Hematopoietic multipotent progenitor cell treated with erythropoietin and hydrocortisone succinate and interleukin-3 and kit ligand, for 17 days (in vitro differentiated cells): ENCODE measurements around the gene PADI3.

Source experiments
- DNase-seq: peaks from one replicate; pipeline ENCODE4 v3.0.0-alpha.2; 2015; ENCODE audit warnings: low spot score

PADI3 gene

DNA sequence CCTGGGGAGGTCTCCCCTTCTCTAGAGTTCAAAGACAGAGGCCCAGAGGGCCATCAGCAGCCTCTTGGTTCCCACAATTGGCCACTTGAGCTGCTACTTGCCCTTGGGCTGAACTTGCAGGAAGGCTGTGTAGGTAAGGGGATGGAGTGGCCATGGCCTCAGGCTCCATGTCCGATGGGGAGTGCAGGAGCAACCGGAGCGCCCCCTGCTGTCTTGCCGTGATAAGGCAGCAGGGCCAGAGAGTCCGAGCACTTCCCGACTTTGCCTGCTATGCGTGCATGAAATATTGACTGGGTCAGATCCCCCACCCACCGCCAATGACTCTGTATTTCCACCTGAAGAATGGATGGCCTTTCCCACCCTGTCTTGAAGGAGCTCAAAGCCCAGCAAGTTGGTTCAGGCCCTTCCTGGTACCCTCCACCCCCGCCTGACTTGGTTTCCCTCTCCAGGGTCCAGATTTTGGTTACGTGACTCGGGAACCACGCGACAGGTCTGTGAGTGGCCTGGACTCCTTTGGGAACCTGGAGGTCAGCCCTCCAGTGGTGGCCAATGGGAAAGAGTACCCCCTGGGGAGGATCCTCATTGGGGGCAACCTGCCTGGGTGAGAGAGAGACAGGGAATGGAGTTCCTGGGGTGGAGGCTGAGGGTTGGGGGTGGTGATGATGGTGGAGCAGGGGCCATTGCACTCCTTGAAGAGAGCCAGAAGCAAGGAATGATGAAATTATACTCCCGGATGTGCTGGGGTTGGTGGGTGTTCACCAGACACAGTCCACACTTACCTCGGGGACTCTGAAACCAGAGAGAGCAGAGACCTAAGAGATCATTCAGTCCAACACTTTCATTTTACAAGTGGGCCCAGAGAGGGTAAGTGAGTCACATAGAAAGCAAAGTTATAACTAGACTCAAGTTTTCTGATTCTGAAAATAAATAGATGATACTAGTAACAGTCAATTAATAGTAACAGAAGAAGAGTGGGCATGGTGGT lies 25.6 kb downstream of the PADI3 start:
- DNase-seq = peak; percentile 15

DNA sequence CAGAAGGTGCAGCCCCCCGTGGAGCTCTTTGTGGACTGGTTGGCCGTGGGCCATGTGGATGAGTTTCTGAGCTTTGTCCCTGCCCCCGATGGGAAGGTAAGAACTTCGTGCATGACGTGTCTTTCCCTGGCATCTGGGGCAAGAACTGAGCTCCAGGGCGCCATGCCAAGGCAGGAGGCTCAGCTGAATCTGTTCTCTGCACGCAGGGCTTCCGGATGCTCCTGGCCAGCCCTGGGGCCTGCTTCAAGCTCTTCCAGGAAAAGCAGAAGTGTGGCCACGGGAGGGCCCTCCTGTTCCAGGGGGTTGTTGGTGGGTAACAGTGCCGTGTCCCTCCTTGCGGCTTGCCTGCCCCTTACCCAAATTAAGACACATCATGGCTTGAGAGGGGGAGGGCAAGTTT lies 27.7 kb downstream of the PADI3 start:
- no peak for DNase-seq

DNA sequence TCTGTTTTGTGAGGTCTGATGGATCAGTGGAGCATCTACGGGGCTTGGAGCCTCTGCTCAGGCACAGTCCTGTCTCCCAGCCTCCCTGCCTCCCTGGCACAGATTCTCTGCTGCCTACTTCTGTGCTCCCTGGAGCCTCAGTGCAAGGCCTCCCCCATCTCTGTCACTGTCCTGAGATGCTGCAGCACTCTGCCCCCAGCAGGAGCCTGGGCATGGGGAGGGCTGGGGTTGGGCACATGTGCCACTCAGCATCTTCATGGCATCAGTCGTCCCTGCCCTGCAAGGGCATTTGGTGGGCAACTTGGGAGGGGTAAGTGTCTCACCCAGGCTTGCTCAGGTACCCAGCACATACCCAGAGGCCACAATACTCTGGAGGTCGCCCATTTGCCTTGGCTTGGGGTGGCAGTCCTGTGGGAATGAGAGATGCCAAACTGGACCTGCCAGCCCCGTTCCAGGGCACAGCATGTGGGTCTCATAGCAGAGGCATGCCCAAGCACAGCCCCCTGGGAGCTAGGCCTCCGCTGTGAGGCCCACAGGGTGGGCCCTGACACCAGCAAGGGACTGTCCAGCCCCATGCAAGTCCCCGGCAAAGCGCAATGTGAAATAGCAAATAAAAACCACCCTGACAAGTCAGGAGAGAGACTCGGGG lies 28.7 kb downstream of the PADI3 start:
- no peak for DNase-seq

DNA sequence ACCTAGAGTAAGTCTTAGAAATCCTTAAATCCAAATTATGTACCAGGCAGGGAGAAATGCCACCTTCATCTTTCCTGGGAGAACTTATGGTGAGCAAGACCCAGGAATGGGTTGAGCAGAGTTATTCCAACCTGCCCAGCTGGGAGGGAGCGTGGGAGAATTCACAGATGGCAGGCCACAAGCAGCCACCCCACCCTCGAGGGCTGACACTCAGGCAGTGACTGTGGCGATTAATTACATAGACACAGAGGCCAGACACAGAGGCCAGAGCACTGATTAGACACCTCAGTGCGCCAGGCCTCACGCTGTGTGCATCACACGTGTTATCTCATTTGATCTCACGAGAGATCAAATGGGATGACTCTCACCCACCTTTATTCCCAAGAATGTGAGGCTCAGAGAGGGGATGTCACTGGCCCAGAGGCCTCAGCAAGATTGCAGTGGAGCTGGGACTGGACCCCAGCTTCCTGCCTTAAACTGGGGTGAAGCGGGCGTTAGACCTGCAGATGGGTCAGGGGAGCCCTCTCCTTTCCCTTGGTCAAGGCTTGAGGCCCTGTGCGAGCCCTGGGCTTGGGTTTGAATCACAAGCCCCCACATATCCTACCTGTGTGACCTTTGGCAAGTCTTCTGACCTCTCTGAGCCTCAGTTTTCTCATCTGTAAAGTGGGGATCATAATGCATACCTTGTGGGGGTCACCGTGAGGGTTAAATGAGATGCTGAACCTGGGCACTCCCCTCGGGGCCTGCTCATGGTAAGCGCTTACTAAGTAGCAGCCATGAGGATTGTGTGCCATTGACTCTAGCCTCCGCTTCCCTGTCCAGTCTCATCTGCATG lies 30.3 kb downstream of the PADI3 start:
- no peak for DNase-seq

DNA sequence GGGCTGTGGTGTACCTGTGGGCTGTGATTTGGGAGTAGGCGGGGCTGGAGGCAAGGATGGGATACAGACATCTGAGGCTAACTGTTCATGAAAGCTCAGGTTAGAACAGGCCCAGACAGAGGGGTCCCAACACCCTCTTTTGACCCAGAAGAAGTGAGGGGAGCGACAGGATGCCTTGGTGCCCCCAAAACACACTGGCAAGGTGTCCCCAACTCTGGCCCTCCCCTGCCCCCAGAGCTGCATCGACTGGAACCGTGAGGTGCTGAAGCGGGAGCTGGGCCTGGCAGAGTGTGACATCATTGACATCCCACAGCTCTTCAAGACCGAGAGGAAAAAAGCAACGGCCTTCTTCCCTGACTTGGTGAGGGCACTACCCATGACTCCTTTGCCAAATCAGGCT lies 31.5 kb downstream of the PADI3 start:
- no peak for DNase-seq

DNA sequence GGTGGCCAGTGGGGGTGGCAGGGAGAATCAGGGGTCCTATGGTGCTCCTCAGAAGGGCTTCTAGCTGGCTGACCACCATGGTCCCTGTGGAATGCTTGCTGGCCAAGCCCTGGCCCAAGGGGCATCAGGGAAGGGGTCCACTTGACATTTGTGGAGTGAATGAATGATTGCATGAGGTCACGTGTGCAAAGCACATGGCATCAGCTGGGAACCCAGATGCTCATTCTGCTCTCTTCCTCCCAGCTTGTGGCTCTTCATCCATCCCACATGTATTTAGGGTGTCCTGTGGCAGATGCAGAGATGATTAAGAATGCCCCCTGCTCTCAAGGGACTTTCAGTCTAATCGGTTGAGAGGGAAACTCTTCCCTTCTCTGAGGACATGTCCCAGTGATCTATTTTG lies 32.0 kb downstream of the PADI3 start:
- DNase-seq = no peak

DNA sequence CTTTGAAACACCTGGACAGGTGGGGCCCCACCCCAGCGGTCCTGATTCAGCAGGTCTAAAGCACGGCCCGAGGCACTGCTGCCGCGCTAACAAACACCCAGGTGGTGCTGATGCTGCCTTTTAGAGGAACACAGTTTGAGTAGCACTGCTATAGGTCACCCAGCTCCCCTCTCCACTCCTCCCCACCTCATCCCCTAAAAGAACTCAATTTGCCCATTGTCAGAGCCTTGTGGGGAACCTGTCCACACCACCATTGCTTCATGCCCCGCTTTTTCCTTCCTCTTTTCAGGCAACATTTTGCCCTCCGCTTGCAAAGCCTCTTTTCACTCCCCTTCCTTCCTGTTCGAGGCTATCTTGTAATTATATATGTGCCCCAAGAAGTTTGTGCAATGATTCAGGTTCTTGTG lies 32.9 kb downstream of the PADI3 start:
- DNase-seq = no peak

DNA sequence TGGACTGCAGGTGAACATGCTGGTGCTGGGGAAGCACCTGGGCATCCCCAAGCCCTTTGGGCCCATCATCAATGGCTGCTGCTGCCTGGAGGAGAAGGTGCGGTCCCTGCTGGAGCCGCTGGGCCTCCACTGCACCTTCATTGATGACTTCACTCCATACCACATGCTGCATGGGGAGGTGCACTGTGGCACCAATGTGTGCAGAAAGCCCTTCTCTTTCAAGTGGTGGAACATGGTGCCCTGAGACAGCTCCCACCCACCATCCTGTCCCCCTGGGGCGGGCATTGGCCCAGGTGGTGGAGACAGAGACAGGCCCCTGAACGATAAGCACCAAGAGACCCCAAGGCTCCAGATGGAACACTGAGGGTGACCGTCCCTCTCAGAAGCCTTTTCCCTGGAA lies 33.9 kb downstream of the PADI3 start:
- DNase-seq = no peak

DNA sequence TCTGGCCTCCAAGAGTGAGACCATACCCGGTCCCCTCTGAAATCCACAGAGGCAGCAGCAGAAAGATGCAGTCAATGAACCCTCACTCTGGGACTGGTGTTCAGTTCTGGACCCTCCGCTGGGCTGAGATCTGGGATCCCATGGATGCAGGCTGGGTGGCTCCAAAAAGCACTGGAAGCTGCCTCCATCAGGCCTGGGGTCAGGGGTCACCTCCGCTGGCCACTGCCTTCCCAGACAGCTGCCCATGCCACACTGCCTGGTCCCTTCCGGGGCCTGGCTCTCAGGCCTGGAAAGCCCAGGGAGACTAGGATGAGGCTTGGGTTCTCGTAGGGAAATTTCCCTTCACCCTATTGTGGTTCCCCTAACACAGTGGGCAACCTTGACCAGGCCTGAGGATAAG lies 37.7 kb downstream of the PADI3 start:
- no peak for DNase-seq

DNA sequence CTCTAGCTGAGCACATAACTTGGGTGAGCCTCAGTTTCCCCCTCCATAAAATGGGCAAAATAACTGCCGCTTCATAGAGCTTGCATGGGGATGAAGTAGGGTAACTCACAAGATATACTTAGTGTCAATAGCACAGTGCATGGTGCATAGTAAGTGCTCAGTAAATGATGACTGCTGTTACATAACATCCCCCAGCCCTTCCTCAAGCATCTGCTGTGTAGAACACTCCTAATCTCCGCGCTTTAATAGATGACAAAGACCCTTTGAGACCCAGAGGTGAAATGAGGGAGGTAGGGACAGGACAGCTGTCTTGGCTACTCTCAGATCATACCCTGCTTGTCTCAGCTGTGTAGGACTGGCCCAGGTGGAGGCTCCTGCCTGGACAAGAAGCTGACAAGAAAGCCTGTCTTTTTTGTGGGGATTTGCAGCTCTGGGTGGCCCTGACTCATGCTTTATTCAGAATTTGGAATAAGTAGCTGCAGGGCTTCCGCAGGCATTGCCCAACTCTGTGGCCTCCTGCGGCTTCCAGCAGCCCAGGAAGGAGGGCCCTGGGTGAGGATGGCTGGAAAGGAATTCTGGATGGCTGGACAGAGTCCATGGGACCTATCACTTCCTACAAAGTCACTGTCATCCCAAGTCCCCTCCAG lies 38.4 kb downstream of the PADI3 start:
- no peak for DNase-seq

DNA sequence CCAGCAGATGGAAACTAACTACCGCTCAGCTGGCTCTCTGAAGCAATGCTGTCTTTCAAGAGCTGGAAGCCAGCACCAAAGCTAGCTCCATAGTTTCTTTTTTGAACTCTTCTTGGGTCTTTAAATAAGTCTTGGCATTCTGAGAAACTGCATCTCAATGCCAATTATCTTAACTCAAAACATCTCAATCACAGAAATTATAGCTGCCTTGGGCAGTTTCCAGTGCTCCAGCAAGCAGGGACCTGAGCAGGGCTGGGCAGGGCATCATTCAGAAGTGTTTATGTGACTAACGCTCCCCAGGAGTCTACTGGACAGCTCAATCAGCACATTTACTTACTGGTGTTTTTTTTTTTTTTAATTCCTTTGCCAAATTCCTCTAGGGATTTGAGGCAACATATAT lies 40.8 kb downstream of the PADI3 start:
- no peak for DNase-seq

DNA sequence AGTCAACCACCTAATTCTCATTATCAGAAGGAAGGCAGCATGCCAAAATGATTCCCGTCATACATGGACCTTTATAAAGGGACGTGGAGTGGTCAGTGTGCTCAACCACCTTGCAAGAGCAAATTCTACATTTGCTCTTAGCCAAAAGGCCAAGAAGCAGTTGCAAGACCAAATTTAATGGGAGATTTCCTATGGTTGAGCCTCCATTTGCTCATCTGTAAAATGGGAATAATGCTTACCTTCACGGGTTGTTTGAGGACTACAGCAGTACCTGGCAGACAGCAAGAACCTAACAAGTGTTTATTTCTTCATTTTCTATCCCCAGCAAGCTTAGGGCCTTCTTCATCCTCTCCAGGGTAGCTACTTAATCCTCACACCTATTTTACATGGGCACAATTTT lies 41.7 kb downstream of the PADI3 start:
- DNase-seq = no peak

DNA sequence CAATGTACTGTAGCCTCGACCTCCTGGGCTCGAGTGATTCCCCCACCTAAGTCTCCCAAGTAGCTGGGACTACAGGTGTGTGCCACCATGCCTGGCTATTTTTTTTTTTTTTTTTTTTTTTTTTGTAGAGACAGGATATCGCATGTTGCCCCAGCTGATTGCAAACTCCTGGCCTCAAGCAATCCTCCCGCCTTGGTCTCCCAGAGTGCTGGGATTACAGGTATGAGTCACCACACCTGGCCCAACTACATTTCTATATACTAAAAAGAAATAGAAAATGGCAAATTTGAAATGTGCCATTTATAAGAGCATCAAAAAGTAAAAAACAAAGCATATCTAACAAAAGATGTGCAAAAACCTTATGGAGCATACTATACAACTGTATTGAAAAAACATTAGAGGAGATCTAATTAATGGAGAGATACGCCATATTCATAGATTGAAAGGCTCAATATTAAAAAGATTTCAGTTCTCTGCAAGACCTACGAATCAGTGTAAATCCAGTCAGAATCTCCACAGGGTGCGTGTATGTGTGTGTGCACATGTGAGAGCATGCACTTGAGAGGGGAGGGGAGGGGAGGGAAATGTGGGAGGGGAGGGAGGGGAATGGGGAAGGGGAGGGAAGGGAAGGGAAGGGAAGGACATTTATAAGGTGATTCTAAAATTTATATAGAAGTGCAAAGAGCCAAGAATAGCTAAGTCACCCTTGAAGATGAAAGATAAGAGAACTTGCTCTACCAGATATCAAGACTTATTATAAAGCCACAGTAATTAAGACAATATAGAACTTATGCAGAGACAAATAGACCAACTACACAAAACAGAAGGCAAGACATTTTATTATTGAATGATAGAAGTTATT lies 43.6 kb downstream of the PADI3 start:
- DNase-seq = no peak

DNA sequence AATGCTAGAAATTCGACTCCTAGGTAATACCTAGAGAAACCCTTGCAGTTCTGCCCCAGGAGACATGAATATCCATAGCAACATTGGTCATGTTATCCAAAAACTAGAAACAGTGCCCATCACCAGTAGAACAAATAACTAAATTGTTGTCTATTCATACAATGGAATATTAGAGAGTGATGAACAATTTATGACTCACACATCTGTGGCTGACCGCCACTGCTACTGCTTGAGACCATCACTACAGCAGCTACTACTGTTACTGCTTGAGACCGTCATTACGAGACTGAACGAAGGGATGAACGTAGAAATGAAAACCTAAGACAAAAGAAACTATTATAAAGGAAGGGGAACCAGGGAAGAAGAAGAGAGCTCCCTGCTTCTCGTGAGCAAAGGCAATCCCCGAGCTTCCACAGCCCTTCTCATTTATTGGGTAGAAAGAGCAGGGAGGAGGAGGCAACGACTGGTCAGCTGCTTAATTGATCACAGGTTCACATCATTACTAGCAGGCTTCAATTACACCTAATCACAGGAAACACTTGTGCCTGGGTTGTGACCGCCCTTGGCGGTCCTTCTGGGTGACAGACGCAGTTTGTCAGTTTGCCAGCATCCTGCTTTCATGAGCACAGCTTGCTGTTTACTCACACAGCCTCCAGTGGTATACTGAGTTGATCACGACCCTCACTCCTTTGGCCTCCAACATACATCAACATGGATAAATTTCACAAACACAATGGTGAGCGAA lies 45.0 kb downstream of the PADI3 start:
- no peak for DNase-seq

DNA sequence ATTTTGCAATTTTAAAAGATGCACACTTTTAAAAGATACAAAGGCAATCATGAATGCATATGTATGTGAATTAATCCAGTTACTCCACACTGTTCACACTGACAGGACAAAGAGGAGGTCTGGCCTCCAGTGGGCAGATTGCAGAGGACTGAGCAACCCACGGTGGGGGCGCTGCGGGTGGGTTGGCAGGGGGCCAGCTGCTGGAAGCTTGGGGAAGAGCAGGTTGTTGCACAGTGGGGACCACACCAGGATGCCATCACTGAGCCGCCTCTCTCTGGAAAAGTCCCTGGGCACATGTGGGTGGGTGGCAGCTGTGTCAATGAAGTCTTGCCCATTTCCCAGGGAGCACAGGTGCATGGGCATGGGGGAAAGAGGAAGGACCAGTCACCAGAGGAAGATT lies 46.4 kb downstream of the PADI3 start:
- no peak for DNase-seq

DNA sequence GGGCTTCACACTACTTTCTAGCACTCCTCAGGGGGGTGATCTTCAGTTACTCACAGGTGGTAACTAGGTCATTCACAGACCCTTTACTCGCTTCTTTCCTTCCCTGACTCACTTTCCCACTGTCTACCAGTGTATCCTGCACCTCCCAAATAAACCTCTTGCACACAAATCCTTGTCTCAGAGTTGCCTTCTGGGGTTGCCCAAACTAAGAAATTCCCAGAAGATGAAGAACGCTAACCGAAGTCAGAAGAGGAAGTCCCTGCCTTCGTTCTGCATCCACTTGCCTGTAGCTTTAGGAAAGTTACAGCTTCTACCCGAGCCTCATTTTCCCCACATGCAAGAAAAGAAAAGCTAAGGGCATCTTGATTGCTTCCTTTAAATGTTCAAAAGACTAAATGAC lies 47.2 kb downstream of the PADI3 start:
- DNase-seq = no peak

DNA sequence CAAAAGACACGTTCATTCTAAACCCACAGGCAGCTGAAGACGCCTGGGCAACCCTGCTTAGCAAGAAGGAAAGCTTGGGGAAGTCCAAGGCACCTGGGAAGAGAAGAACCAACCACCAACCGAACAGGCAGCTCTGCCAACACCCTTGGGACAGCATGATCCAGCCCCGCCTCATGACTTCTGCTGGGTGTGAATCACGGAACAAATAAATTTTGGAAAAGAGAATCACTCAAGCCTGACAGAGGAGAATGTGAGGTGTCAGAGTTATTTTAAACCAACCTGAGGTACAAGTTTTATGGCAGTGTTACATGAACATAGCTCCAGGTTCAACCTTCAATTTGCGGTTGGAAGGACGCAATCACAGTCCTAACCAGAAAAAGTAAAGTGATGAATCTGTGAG lies 49.1 kb downstream of the PADI3 start:
- no peak for DNase-seq

DNA sequence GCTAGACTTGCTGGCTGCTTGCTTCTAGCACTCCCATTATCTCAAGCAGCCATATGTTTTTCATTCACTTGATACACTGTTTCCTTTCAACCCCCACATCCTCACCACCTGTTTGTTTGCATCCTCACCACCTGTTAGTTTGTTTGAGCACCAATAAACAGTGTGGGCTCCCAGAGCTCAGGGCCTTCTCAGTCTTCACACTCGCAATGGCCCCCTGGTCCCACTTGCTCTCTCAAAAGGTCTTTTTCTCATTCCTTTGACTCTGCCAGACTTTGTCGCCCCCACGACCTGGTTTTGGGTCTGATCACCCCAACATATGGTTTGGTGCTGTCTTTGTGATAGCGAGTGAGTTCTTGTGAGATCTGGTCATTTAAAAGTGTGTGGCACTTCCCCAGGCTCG lies 52.9 kb downstream of the PADI3 start:
- DNase-seq = no peak

DNA sequence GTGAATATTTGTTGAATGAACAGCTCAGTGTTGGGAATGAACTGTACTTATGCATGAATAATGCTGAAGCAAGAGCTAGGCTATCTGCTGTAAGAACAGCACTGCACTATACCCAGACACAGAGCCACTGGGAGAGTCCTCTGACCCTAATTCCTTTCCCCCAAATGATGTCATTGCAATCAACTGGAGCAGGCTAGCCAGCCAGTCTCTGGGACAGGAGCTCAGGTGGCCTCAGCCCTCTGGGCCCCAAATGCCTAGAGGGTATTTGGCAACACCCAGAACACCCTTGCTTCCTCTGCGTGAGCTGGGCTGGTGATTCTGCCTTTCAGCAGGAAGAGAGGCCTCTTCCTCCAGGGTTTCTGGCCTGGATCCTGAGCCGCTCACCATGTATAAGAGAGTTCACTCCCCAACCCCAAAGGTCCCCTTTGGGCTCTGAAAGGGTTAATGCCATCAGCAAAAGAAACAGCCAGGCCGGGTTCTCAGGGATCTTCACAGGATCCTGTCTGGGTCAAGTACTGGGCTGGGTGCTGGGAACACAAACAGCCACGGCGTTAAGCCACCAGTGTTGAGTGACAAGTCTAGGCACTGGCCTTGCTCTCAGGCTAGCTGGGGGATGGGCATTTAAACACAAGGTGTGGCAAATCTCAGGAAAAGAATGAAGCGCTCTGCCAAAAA lies 55.4 kb downstream of the PADI3 start:
- no peak for DNase-seq

DNA sequence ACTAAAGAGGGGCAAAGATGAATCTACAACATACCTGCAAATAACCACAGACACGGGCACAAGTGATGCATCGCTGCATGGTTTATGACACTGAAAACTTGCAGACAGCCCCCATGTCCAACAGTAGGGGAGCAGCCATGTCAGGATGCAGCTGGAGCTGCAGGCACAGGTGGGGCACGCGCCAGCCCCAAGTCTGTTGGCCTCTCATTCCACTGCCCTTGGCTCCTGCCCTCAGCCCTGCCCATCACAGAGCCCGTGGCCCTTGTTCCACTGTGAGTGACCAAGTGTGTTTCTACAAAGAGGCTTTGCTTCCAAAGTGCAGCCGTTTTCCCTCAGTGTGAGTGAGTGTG lies 55.9 kb downstream of the PADI3 start:
- no peak for DNase-seq
